ENCODE measurements around the gene GHRL. TPM values are rescaled to one million over a fixed set of nuclear protein-coding genes. Genes with fewer than 3 reads are reported as not detected.
"Not testable (repeated sequence)": the region's sequence is repeated elsewhere in the genome, so short reads cannot be mapped to it uniquely, and the experiment has no call there.

Gene GHRL
- total RNA-seq, 1 donor from 2014 or later, result not detected

DNA sequence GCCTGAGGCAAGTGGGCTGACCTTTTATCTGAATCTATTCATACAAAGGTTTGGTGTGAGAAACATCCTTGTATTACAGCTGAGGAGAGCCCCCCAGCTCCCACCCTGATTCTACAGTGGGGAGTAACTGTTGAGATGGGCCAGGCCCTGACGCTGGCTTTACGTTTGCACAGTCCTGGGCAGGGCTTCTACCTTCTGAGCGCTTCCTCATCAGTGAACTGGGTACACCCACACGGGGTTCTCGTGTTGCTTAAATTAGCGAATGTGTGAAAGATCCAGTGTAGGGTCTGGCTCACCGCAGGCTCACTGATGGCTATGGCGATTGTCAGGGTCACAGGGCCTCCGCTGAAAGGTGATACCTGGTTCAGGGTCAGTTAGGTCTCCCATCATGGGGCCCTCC, 7.3 kb upstream of the GHRL start:
- DNase-seq (ENCODE audit: extremely low read depth, low read depth, low spot score), result no peak

DNA sequence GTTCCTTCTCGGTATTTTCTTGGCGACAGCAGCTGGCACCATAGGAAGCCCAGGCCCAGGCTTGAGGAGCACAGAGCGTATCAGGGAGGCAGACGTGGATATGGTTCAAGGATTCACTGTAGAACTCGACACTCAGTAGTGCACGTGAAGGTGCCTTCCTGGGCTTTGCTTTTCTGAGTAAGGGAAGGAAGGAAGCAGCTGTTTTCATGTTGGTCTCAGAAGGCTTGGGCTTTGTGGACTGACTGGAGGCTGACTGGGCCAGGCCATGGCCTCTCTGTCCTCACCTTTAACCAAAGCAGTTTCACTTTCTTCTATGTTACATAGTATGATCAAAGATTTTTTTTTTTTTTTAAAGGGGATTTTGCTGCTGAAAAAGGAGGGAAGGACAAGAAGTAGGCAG, 6.9 kb upstream of the GHRL start:
- no peak for DNase-seq (ENCODE audit: extremely low read depth, low read depth, low spot score)

DNA sequence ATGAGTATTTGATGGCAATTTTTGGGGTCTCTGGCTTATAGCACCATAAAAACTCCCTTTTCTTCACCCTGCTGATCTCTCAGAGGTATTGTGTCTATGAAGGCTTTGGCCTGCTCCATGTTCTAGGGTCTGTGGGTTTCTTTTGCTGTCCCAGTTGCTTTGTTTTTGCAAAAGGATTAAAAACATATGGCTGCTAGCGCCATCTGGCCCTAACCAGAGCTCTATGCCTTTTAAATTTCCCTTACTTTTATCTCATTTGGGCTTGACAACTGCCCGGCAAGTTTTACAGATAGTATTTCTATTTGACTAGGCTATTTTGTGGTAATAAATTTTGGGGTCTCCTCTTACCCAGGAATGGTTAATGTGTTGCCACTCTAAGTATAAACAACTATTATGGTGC, 6.4 kb upstream of the GHRL start:
- DNase-seq (ENCODE audit: extremely low read depth, low read depth, low spot score), result no peak

DNA sequence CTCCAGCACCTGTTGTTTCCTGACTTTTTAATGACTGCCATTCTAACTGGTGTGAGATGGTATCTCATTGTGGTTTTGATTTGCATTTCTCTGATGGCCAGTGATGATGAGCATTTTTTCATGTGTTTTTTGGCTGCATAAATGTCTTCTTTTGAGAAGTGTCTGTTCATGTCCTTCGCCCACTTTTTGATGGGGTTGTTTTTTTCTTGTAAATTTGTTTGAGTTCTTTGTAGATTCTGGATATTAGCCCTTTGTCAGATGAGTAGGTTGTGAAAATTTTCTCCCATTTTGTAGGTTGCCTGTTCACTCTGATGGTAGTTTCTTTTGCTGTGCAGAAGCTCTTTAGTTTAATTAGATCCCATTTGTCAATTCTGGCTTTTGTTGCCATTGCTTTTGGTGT, 5.3 kb upstream of the GHRL start:
- not testable (repeated sequence) for DNase-seq (ENCODE audit: extremely low read depth, low read depth, low spot score)

DNA sequence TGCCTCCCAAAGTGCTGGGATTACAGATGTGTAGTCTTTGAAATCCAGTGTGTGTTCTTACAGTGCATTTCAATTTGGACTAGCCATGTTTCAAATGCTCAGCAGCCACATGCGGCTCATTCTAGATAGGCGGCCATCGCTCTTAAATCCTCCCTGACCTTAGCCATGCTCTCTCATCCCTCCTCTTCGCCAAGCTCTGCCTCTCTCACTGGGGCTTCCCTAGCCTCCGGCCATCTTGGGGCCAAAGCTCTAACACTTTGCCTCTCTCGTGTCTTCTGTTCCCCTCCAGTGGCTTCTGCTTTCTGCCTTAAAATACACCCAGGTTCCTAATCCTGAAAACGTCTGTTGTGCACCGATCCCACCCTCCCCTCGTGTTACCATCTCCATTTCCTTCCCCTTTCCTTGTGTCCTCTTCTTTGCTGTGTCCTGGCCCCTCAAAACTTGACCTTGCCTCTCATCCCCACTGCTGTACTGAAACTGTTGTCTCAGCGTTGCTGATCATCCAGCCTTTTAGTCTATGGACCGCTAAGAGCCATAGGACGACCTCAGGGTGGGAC, 1.4 kb upstream of the GHRL start:
- DNase-seq (ENCODE audit: extremely low read depth, low read depth, low spot score), result no peak

DNA sequence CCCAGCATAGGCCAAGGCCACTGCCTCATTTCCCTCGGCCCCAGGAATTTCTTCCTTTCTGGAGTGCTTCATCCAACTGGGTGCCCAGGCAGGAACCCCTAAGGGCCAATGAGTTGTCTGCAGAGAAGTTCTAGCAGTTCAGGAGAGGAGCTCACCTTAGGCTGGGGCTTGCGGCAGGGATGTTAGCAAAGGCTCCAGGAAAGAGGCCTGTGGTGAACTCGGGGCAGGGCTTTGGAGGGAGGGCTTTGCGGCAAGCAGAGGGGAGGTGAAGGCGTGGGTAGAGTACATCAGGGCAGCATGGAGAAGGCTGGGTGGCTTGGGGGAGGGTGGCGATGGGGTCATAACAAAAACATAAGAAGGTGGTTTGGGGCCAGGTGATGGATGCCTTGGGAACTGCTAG, 1.1 kb downstream of the GHRL start:
- DNase-seq (ENCODE audit: extremely low read depth, low read depth, low spot score), result no peak

DNA sequence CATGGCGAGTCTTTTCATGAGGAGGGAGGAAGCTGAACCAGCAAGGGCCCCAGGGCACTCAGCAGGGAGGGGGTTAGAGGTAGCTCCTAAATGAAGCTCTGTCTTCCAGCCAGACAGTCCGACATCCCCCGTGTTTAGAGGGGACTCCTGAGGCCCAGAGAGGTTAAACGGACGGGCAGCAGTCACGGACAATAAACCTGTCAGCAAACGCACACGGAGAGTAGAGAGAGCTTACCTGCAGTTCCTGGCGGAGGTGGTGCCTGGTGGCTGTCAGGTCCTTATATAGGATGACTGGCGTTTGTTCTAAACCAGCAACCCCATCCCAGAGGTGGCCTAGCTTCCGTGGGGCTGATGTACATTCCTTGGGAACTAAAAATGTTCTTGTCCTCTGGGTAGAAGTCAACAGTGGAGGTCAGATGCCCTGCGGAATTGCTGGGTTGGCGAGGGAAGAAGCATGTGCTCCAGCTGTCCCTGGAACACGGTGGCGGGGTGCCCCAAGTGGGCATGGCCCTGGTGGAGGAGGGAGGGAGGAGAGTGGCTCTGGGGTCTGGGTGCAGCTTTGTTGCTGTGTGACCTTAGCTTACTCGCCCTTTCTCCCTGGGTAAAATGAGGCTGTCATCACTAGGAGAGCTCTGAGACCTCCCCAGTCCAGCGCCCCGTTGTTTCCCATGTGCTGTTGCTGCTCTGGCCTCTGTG, 2.1 kb downstream of the GHRL start:
- DNase-seq (ENCODE audit: extremely low read depth, low read depth, low spot score), result no peak

DNA sequence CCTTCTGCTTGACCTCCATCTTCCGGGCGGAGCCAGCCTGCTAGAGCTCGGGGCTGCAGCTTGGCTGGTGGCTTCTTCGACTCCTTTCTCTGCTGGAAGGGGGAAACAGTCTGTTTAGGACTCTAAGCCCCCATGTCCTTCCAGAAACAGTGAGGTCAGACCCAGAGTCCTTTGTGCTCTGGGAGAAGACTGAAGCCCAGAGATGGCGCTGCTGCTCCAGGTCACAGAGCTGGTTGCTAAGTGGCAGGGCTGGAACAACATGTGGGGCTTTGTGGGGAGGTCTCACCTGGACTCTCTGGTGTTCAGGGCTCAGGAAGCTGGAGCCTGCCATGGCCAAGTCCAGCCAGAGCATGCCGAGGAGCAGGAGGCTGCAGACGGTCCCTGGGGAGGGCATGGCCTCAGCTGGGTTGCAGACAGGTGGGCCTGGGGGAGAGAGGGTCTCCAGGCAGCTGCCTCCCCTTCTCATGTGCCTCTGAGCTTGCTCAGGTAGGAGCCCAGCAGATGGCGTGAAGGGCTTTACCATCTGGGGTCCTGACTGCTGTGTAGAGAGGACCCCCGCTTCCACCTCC, 2.9 kb downstream of the GHRL start:
- no peak for DNase-seq (ENCODE audit: extremely low read depth, low read depth, low spot score)

DNA sequence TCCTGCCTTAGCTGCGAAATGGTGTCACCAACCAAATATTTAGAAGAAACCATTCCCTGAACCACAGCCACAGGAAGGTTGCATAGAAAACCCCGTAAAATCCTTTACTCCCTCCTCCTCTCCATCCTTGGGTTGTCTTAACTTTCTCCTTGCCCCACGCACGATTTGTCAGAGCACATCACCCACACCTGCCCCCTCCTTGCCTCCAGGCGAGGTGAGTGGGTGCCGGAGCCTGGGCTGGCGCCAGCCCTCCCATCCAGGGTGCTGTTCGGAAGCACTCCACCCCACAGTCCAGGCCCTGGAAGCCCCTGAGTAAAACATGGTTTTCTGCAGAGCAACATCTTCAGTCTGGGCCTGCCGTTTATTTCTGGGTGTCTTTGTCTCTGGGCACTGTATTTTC, 3.7 kb downstream of the GHRL start:
- DNase-seq (ENCODE audit: extremely low read depth, low read depth, low spot score), result no peak

DNA sequence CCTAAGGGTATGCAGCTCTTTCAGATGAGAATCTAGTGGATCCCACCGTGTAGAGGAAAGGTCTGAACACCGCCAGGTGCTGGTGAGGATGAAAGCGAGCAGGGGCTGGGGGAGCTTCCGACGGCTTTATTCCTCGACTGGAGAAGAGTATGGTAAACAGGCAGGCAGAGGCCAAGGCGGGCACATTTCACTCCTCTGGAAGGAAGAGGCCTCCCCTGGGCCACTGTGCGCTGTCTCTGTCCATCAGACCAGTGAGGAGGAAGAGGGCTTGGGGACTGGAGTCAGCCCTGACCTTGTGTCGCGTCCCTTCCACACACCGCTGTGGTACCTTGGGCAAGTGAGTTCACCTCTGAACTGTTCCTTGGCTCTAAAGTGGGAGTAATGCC, 4.2 kb downstream of the GHRL start:
- DNase-seq (ENCODE audit: extremely low read depth, low read depth, low spot score), result no peak

DNA sequence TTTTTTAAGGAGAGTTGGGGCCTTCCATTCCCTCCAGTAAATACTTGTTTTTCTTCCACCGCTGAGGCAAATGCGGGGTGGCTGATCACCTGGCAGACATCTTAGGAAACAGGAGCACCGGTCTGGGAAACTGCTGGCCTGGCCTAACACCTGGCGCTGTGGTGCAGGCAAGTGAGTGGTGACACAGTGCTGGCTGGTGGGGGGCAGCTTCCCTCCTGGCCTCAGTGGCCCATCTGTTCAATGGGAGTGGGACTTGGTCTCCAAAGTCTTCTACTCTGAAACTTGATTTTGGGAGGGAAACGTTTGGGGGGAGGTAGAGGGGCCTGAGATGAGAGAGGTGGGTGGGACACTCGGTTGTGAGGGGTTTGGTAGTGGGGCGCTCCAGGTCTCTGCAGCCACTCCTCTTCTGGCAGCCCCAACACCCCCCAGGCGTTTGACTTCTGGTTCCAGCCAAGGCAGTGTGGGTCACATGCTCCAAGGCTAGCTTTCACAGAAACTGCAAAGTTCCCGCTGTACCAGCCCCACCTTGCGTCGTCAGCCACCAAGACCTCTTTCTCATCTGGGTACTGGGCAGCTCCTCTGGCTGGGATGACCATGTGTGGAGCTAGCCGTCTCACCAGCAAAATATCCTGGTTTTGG, 4.7 kb downstream of the GHRL start:
- DNase-seq (ENCODE audit: extremely low read depth, low read depth, low spot score), result no peak

DNA sequence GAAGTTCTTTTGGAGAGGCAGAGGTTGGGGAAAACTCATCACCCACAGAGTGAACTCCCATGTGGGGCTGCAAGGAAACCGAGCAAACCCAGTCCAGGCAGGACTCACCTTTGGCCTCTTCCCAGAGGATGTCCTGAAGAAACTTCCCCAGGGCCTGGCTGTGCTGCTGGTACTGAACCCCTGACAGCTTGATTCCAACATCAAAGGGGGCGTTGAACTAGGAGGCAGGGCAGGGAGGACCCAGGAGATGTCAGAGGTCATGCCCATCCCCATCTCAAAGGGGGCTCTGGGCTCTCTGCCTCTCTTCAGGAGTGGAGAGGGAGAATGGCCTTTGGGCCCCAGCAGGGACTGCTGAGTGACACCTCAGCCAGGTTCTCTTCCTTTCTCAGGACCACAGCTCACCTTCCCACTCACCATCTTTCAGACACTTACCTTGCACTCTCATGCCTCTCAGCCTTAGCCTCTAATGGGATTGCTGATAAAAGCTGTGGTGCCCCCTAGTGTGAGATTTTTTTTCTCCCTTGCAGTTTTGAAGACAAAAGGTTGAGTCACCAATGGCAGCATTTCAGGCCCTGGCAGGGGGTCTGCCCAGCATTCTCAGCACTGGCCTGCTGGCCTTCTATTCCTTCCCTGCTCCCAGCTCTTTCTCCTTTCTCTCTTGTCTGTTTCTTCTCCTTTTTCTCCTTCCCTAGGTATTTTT, 6.0 kb downstream of the GHRL start:
- DNase-seq (ENCODE audit: extremely low read depth, low read depth, low spot score), result peak; percentile 51

DNA sequence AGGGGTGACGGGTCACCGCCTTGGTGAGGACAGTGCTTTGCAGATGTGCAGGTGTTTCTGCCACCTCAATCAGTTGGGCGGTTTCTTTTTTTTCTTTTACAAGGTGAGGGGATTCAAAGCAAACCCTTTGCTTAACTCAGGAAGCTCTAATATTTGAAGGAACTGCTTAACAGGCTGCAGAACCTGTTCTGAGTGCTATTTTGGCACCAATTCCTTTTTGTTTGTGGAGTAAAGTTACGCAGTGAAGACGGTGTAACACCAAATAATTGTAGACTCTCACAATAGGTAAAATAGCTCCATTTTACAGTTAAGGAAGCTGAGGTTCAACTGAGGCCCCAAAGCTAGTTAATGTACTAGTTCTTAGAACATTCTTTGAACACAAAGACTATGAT, 6.6 kb downstream of the GHRL start:
- no peak for DNase-seq (ENCODE audit: extremely low read depth, low read depth, low spot score)

DNA sequence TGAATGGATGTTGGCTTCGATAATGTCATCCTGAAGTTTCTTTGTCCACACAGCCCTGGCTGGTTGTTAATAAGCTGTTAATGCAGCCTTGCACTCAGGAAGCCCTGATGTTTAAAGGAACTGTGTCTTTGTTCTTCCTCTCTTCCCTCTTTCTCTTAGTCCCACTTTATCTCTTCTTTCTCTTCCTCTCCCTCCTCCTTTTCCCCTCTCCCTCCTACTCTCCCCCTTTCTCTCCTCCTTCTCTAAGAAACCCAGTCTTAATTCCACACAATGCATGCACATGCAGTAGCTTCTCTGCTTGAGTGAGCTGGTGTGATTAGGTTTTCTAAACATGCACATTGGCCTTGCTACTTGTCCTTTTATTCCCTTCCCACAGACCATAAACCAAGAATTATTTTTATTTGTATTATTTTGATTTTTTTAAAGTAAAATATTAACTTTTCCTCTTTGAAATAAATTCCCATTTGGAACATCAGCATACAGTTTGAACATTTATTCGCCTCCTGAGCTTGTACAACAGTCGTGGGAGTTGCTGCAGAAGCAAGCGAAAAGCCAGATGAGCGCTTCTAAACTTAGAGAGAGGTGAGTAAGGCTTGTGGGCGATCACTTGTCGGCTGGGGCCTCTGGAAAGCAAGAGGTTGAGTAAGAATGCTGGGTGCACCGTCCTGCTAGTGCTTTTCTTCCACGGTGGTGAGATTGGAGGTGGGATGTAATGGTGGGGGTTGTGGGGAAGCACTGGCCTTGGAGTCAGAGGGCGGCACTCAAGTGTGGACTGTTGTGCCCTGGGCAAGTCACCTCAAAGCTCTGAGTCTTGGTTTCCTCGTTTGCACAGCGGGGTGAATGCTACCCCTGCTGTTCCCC, 7.2 kb downstream of the GHRL start:
- DNase-seq (ENCODE audit: extremely low read depth, low read depth, low spot score), result no peak

DNA sequence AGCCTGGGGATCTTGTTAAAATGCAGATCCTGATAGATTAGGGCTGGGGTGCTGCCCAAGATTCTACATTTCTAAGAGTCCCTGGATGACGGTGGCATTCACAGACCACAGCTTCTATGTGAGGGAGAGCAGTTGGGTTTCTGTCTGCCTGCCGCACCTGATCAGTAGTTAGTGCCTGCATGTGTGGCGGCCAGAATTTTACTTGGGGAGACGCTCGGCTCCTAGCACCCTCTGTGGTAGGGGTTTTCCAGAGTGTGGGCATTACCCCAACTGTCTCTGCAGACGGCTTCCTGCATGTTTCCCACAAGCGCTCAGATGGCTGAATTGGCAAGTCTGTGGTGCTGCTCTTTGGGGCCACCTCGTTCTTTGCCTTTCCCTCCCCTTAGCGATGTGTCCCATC, 8.3 kb downstream of the GHRL start:
- DNase-seq (ENCODE audit: extremely low read depth, low read depth, low spot score), result no peak

DNA sequence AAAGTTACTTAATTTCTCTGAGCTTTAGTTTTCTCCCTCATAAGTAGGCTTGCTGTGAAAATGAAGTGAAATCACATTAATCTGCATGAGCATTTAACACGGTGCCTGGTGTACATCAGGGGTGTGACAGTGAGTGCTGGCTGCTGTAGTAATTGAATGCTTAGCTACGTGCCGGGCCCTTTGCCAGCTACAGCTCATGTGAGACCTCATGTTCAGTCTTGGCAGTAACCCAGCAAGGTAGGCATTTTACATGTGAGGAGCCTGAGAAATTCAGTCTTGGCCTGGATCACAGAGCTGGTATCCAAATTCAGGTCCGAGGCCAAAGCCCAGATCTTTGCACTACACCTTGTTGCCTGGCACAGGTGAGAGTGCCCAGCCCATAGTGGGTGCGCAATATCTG, 9.1 kb downstream of the GHRL start:
- no peak for DNase-seq (ENCODE audit: extremely low read depth, low read depth, low spot score)

DNA sequence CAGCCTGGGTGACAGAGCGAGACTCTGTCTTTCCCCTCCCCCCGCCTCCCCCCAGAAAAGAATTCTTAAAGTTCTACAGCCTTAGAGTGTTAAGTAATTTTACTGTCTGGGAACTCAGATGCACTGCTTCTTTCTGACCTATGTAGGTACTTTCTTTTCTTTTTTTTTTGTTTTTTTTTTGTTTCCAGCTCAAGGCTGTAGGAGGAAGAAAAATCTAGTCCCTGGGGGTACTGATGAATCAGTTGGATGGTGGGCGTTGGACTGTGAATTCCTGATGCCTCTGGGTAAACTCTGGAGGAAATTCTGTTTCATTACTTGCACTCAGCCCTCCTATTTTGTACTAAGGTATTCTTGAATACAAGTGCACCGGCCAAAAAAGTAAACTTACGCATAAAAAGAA, 10.8 kb downstream of the GHRL start:
- DNase-seq (ENCODE audit: extremely low read depth, low read depth, low spot score), result no peak

DNA sequence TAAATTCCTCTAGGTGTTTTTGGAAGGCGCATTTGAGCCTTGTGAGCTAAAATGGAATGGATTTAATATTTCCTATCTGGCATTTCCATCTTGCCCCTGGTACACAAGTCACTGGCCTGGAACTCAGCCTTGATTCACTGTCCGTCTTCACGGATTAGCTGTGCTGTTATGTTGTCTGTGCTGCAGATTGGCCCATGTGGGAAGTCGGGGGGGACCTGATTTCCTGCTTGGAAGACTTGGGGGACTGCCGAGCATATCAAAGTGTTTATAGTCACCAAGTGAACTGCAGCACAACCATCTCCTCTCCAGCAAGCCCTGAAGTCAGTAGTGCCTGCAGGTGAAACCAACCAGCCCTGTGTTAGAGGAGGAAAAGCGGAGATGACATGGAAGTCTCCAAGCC, 12.2 kb downstream of the GHRL start:
- no peak for DNase-seq (ENCODE audit: extremely low read depth, low read depth, low spot score)

DNA sequence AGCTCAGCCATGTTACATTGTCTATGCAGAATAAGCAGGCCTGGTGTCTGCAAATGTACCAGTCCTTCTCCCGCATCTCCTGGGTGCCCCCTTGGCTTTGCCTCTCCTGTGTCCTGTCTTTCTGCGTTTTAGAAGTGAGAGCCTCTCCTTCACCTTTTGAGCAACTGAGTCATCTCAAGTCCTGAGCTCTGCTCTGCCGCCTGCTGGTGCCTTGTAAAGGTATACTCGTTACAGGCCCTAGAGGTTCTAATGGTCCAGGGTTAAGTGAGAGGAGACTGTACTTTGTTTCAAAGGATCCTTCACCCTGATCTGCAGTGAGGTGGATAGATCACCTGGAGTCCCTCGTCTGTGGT, 12.6 kb downstream of the GHRL start:
- DNase-seq (ENCODE audit: extremely low read depth, low read depth, low spot score), result no peak

DNA sequence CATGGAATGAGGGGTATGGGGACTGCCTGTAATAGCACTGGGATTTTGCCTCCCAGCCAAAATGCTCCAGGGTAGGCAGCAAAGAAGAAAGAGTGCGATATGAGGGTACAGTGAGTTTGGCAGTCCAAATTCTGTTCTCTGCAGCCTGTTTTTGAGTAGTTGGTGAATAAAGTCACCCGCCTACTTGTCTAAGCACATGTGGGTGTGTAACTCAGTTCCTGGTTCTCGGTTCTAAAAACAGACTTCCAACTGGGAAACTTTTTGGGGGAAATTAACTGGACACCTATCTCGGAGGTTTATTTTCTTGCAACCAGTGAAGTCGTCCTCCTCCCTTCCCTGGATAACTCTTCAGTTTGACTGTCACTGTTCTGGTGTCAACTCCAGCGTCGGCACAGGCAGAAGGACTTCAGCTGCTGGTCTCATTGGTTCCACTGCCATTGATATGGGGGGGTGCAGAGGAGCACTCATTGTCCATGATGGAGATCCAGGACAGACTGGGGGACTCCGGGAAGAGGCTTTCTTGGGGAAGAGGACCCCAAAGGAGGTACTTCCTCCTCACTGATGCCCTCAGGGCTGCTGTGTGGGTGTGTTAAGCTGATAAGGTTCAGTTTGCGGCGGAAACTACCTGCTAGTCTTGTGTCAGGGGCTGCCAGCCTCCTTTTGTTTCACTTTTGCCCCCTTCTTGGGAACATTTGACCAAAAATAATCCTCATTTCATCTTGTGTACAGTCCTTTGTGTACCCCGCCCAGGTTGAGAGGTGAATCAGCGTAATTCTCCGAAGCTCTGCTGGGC, 13.2 kb downstream of the GHRL start:
- no peak for DNase-seq (ENCODE audit: extremely low read depth, low read depth, low spot score)
